Measurements from ENCODE around the gene DNM2. TPM values are rescaled to one million over a fixed set of nuclear protein-coding genes. Genes with fewer than 3 reads are reported as not detected.

Gene DNM2
- total and polyA plus RNA-seq, 9 of the 15 experiments (the other 6 are each of a cell fraction or from before 2014, with no cell fraction given) = 2.2 to 161 (median 72.6) TPM

GRCh38 chr19:10863107-10863717, 145.3 kb downstream of the DNM2 start (continued):
- TF ChIP-seq ZMIZ1 (IDR thresholded peaks at IDR 0.05; ENCODE audit: low read depth in 2 of 2, low read length in 2 of 2) (no peak), ZBTB26 (CRISPR knock-in tag; IDR thresholded peaks at IDR 0.05) (no peak), EGR1 (conservative IDR thresholded peaks at IDR 0.05) (no peak), PTTG1 (tag; IDR thresholded peaks at IDR 0.05; ENCODE audit: low read depth) (0 out of 2 replicates have a peak, but pooled peaks have one; percentile 38), JUNB (CRISPR knock-in tag; conservative IDR thresholded peaks at IDR 0.05) (no peak), HEY1 (CRISPR knock-in tag; IDR thresholded peaks at IDR 0.05; ENCODE audit: borderline replicate concordance) (no peak), ARID3B (CRISPR knock-in tag; IDR thresholded peaks at IDR 0.05; ENCODE audit: borderline replicate concordance) (no peak), RHOXF2B (CRISPR knock-in tag; conservative IDR thresholded peaks at IDR 0.05) (no peak), DPF2 (IDR thresholded peaks at IDR 0.05) (peak; percentile 28), XRCC3 (IDR thresholded peaks at IDR 0.05) (no peak), CBFA2T3 (IDR thresholded peaks at IDR 0.05) (peak; percentile 31), SRF (CRISPR knock-in tag; IDR thresholded peaks at IDR 0.05) (no peak), GTF2B (IDR thresholded peaks at IDR 0.05; ENCODE audit: extremely low read depth, insufficient read length) (no peak), JUN (IDR thresholded peaks at IDR 0.05; ENCODE audit: borderline replicate concordance, low read depth, low read length) (peak; percentile 58), JUN (CRISPR knock-in tag; IDR thresholded peaks at IDR 0.05; ENCODE audit: borderline replicate concordance) (no peak), TOE1 (IDR thresholded peaks at IDR 0.05; ENCODE audit: borderline replicate concordance) (no peak), TOE1 (CRISPR knock-in tag; IDR thresholded peaks at IDR 0.05; ENCODE audit: borderline replicate concordance, low read depth) (no peak), YBX1 (IDR thresholded peaks at IDR 0.05) (no peak), ARID1B (IDR thresholded peaks at IDR 0.05) (peak; percentile 38; the same call in 1 of the 2 replicates), ZNF444 (CRISPR knock-in tag; IDR thresholded peaks at IDR 0.05) (no peak), SOX6 (IDR thresholded peaks at IDR 0.05) (no peak)
